Progenitor cell of endocrine pancreas (in vitro differentiated cells): ENCODE measurements around the gene FBXL19. TPM values are rescaled to one million over a fixed set of nuclear protein-coding genes. Genes with fewer than 3 reads are reported as not detected.

Experiments
- DNase-seq: peaks from one replicate; pipeline ENCODE4 v3.0.0; 2021; ENCODE audit warnings: low spot score; ENCODE audit not compliant: unreplicated experiment
- H3K27ac Mint-ChIP-seq: 2 replicates; pipeline ENCODE4 v1.8.0; 2021; ENCODE audit warnings: mild to moderate bottlenecking, moderate library complexity, mixed read lengths
- H3K27me3 Mint-ChIP-seq: 2 replicates; pipeline ENCODE4 v1.8.0; 2021; ENCODE audit warnings: mixed read lengths
- H3K36me3 Mint-ChIP-seq: 2 replicates; pipeline ENCODE4 v1.8.0; 2022; ENCODE audit warnings: mixed read lengths; ENCODE audit not compliant: insufficient read depth
- H3K4me1 Mint-ChIP-seq: 2 replicates; pipeline ENCODE4 v1.8.0; 2021; ENCODE audit warnings: low read depth, mixed read lengths
- H3K4me3 Mint-ChIP-seq: 2 replicates; pipeline ENCODE4 v1.8.0; 2021; ENCODE audit warnings: low read depth, mild to moderate bottlenecking, moderate library complexity, mixed read lengths
- H3K9me3 Mint-ChIP-seq: 2 replicates; pipeline ENCODE4 v1.8.0; 2021; ENCODE audit warnings: low read depth, mixed read lengths
- total RNA-seq: library from RNA; stranded (reverse); gene quantifications from 2 replicates; pipeline ENCODE4 v1.2.1, GENCODE V29; 2021
- TF ChIP-seq, protein P1 (sequence below): fragments of 200-600 bp; sonication (generic); IDR thresholded peaks from one replicate; pipeline ENCODE4 v1.5.0; 2021; ENCODE audit warnings: antibody characterized with exemption, mild to moderate bottlenecking; ENCODE audit not compliant: unreplicated experiment

Gene FBXL19
- total RNA-seq, 1 donor from 2014 or later = 65.6 TPM

DNA sequence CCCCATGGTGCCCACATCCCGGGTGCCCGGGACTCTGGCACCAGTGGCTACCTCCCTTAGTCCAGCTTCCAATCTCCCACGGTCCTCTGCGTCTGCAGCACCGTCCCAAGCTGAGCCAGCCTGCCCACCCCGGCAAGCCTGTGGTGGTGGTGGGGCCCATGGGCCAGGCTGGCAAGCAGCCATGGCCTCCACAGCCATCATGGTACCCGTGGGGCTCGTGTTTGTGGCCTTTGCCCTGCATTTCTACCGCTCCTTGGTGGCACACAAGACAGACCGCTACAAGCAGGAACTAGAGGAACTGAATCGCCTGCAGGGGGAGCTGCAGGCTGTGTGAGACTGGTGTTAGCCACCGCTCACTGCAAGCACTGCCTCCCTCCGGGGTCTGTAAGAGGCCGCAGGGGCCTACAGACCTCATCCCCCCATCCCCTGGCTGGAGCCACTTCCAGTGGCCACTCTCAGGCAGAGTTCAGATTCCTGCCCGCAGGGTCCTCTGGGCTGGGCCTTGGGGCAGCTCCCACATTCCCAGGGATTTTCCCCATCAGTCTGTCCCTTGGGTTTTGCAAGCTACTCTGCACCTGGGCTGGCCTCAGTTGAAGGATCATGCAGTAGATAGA lies 30.2 kb downstream of the FBXL19 start:
- H3K36me3 Mint-ChIP-seq = no peaks in the 10 kb centered on the region
- H3K9me3 Mint-ChIP-seq = no peaks in the 10 kb centered on the region
- DNase-seq = peak; percentile 69
- H3K4me1 Mint-ChIP-seq = peaks cover 15% of the 10 kb centered on the region
- TF ChIP-seq, protein P1, sequence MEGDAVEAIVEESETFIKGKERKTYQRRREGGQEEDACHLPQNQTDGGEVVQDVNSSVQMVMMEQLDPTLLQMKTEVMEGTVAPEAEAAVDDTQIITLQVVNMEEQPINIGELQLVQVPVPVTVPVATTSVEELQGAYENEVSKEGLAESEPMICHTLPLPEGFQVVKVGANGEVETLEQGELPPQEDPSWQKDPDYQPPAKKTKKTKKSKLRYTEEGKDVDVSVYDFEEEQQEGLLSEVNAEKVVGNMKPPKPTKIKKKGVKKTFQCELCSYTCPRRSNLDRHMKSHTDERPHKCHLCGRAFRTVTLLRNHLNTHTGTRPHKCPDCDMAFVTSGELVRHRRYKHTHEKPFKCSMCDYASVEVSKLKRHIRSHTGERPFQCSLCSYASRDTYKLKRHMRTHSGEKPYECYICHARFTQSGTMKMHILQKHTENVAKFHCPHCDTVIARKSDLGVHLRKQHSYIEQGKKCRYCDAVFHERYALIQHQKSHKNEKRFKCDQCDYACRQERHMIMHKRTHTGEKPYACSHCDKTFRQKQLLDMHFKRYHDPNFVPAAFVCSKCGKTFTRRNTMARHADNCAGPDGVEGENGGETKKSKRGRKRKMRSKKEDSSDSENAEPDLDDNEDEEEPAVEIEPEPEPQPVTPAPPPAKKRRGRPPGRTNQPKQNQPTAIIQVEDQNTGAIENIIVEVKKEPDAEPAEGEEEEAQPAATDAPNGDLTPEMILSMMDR = peak; percentile 76
- H3K4me3 Mint-ChIP-seq = no peak overlapping the region
- no peaks in the 10 kb centered on the region for H3K27me3 Mint-ChIP-seq
- peak overlapping the region; percentile 64 for H3K27ac Mint-ChIP-seq

DNA sequence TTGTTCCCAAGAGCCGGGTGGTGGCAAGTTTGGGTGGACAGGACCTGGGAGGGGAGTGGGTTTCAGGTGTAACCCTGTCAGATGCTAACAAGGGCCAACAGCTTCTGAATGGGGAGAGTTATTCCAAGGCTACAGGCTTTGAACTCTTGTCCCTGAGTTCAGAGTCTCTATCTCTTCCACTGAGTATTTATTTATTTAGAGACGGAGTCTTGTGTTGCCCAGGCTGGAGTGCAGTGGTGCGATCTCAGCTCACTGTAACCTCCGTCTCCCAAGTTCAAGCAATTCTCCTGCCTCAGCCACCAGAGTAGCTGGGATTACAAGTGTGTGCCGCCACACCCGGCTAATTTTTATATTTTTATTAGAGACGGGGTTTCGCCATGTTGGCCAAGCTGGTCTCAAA lies 31.6 kb downstream of the FBXL19 start:
- Mint-ChIP-seq H3K27ac (no peak overlapping the region), H3K36me3 (peaks cover 2% of the 10 kb centered on the region), H3K4me3 (peak overlapping the region; percentile 7), H3K4me1 (peaks cover 13% of the 10 kb centered on the region), H3K9me3 (no peaks in the 10 kb centered on the region), H3K27me3 (no peaks in the 10 kb centered on the region)
- no peak for DNase-seq
- TF ChIP-seq, protein P1 = no peak

DNA sequence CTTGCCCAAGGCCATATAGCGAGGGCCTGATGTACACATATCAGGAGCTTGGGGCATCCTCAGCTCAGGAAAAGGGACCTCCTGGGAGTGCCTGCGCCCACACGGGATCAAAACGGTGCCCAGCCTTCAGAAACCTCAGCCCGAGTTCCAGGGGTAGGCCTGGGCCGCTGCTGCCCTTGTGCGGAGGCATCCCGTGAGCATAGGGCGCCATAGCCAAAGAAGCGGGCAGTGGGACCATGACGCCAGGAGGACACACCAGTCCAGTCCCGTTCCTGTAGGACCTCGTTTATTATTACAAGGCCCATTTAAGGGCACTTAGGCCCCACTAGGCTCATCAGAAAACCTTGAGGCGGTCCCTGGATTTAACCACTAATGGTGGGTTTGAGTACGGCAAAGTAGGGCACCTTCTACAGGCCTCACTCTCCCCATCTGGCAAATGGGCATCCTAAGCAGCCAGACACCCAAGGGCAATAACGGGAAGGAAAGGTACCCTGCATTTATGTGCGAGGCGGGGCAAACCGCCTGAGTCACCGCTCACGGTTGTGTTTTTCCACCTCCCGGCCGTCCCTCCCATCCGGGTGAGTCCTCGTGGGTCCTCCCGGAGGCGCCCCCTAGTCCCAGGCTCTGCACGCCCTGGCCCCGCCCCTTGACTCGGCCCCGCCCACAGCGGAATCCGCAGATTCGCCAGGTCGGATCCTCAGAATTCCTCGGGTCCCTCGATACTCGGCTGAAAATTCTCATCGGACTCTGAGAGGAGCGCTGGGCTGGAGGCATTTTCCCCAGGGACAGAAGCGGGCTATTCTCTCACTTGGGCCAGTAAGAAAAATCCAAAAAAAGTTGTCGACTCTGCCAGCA lies 33.5 kb downstream of the FBXL19 start:
- Mint-ChIP-seq H3K27me3 (no peaks in the 10 kb centered on the region), H3K36me3 (peaks cover 9% of the 10 kb centered on the region), H3K4me1 (peaks cover 9% of the 10 kb centered on the region), H3K27ac (peak overlapping the region; percentile 100), H3K4me3 (peak overlapping the region; percentile 95), H3K9me3 (no peaks in the 10 kb centered on the region)
- DNase-seq = peak; percentile 77
- TF ChIP-seq, protein P1 = peak; percentile 35

DNA sequence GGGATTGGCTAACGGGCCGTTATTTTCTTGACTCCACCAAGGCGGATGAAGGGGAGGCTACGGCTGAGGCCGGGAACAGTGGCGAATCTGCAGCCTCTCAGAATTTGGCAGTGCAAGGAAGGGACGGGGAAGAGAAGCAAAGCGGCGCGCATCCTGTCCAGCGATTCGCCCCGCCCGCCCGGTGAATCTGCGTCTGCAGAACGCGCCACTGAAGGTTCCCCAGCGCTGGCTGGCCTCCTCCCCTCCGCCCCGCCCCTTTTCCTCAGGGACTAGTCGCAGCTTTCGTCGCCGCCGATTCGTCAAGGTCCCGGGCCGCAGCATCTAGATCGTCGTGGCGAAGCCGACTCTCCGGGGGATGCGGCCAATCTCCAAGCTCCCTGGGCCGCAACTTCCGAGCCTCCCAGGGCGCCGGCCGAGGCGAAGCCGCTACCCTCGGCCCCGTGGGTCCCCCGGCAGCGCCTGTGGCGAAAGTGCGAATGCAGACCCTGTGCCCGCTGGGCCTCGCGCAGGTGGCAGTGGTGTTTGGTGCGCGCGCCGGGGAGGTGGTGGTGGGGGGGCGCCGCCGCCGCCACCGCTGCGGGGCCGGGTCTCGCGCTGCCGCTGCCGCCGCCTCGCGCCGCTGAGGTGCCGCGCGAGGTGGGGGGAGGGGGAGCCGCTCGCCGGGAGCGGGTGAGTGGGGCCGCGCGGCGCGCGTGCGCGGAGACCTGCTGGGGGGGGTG lies 34.2 kb downstream of the FBXL19 start, which contains the start of gene SETD1A:
SETD1A (plus strand) TSS at position 299 of the 719 bp plus-strand sequence. CDS start 978 bp downstream, outside the sequence.
- peak; percentile 91 for DNase-seq
- Mint-ChIP-seq H3K27me3 (no peaks in the 10 kb centered on the region), H3K4me3 (peak within 1 kb of the TSS; percentile 95), H3K9me3 (no peaks in the 10 kb centered on the region), H3K4me1 (peaks cover 9% of the 10 kb centered on the region), H3K27ac (peak within 1 kb of the TSS; percentile 100), H3K36me3 (peaks cover 12% of the 10 kb centered on the region)
- TF ChIP-seq, protein P1 = no peak
